Ammon's horn (tissue), 1 donor: Measurements from ENCODE around the gene HTT.

Experiments
- DNase-seq: peaks from one replicate; pipeline ENCODE4 v3.0.0-alpha.2; 2016; ENCODE audit warnings: low spot score

Gene HTT

DNA sequence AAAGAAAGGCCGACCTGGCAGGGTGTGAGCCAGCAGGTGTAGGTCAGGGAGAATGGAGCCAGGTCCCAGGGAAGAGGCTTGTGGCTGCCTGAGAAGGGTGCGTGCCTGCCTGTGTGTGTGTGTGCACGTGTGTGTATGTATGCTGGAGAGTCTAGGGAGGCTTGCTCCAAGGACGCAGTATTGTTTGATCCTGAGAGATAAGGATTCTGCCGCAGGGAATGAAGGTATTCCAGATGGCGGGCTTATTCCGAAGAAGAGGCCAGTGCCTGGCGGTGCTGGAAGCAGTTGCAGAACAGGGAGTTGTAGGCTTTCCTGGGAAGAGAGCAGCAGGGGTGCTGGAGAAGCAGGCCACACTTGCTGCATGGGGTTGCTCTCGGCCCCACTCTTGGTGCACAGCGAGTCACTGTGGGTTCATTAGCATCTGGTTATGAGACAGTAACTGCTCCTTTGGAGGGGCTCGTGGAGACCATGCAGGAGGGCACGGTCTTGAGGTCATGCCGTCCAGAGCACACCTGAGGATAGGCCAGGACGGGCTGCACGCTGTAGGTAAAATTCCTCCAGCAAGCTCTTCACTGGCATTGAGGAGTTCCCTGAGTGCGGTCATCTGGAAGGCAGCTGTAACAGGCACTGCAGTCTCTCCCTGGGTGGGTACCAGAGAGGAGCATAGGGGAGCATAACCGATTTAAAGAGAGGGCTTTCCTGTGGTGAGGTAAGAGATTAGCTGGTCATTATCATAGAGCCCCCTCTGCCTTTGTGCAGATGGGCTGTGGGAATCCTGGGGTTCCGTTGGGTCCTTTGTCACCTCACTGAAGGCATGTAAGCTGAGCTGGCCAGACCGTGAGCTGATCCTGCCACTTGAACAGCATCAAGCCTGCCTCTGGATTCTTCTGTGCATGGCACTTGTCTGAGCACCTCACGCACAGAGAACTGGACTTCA is 144.6 kb downstream of the HTT start:
- DNase-seq = no peak

GRCh38 chr4:3219761-3220475 is 145.4 kb downstream of the HTT start:
- DNase-seq = no peak

DNA sequence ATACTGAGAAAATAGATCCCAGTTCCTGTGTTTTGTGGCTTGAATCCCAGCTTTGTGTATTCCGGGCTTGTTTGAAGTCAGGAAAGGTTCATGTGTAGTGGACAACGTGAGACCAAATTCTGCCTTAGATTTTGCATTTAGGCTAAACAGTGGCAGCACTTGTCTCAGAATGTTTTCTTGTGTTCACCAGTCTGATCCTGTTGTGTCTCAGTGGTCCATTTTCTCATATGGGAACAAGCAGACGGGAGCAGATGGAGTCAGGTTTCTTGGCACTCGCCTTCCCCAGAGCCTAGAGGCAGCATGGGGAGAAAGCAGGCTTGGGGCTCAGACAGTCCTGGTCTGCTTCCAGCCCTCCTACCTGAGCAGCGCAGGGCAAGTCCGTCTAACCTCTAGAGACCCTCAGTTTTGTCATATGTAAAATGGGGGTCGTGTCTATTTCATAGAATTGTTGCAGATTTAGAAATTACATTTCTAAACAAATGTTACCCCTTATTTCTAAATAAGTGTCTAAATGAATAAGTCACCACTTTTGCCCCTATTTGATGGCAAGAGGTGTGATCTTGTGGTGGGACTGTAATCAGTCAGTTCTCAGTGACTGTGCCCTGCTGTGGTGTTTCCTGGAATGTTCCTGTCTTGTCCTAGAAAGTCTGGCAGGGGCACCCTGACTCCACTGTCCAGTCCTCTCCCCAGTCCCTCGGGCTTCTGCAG is 146.1 kb downstream of the HTT start:
- DNase-seq = no peak

DNA sequence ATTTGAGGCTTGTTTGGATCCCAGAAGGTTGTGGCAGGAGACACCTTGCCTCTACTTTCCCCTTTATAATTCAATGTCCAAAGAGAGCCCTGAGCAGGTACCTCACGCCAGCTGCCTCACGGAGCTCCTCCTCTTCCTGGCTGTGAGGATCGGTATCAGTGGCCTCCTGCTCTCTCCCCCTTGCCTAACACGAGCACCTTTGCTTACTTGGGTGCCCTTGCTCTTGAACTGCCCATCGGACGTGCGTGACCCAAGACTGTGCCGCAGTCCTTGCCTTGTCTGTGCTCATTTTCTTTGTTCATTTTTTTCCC is 146.7 kb downstream of the HTT start:
- no peak for DNase-seq

GRCh38 chr4:3221996-3222395 is 147.5 kb downstream of the HTT start:
- DNase-seq = no peak

DNA sequence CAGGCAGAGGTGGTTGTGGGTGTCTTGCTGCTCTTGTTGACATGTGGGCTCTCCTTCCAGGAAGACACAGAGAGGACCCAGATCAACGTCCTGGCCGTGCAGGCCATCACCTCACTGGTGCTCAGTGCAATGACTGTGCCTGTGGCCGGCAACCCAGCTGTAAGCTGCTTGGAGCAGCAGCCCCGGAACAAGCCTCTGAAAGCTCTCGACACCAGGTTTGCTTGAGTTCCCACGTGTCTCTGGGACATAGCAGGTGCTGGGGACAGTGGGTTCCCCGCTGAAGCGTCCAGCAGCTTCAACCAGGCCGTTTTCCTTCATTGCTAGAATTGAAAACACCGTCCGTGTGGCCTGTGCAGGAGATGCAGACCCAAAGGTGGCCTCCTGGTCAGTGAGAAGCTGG is 148.9 kb downstream of the HTT start:
- DNase-seq = no peak

DNA sequence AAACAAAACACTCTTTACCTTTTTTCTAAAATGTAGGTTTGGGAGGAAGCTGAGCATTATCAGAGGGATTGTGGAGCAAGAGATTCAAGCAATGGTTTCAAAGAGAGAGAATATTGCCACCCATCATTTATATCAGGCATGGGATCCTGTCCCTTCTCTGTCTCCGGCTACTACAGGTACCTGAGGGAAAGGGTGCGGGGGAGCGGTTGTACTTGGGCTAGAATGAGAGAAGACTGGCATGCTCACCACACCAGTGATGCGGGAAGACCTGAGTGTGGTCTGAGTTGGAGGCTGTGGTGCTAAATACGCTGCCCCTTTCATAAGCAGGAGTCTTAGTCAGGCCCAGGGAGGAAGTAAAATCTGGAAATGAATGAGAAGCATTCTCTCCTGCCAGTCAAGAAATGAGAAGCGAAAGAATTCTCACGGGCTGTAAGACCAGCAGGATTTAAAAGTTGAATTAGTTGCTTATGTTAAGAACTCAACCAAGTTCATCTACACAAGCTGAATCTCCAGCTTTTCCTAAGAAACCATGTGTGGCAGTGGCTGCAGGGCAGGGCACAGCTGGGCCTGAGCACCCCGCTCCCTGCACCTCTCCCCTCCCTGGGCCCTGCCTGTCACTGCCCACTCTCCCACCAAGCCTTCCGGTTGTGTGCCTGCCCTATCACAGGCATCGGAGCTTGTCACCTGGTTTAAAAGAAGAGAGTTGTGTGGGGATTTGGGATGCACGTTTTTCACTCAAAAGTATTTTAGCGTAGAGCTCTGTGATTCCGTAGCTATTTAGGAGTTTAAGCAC is 149.7 kb downstream of the HTT start:
- no peak for DNase-seq

GRCh38 chr4:3225071-3225850 is 150.8 kb downstream of the HTT start:
- DNase-seq = no peak

DNA sequence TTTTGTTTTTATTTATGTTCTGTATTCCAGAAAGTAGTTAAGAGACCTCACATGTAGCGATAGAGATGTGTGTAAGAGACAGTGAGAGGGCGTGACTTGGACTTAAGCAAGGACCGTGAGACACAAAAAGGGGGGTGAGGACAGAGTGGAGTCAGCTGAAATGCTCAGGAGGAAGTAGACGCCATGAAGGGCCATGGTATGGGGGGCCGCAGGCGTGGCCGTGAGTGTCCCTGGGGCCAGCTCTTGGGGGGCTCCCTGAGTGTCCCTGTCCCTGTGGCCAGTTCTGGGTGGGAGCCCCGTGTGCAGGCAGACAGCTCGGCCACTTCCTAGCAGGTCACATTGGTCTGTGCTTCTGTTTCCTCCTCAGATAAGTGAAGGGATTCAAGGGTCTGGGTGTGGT is 151.5 kb downstream of the HTT start:
- DNase-seq = no peak

GRCh38 chr4:3226467-3226866 is 152.0 kb downstream of the HTT start:
- peak; percentile 71 for DNase-seq

DNA sequence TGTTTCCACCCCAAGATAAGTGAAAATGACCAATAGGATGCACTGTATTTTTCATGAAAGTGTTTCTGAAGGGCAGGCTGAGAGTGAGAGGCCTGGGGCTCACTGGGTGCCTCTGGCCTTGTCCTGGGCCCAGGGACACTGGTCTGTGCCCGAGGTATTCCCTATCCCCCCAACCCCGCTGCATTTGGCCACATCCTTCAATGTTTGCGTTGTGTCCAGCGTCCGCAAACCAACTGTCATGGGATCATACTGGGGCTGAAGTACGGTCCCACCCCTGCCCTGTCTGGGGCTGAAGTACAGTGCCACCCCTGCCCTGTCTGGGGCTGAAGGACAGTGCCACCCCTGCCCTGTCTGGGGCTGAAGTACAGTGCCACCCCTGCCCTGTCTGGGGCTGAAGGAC is 152.5 kb downstream of the HTT start:
- no peak for DNase-seq

- no peak for DNase-seq
Measured at GRCh38 chr4:3227878-3228675, 153.6 kb downstream of the HTT start.

- no peak for DNase-seq
Measured at GRCh38 chr4:3228881-3229280, 154.4 kb downstream of the HTT start.

GRCh38 chr4:3229328-3229727 is 154.8 kb downstream of the HTT start:
- DNase-seq = no peak

- no peak for DNase-seq
Measured at GRCh38 chr4:3229964-3230363, 155.5 kb downstream of the HTT start.

DNA sequence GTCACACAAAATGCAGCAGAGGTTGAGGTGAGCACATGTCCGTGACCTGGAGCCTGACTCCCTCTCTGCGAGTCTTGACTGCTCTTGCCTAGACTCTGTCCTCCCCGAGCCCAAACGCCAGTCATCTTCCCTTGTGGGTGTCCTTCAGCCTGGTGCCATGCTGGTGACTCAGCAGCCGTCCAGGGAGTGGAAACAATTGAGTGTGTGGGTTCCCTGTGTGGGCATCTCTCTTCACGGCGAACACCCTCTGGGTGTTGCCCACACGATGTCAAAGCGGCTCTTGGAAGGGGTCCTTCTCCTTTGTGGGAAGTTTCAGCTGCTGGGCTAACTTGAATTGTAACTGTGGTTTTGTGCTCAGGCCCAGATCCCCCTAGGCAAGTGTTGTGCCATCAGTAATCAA is 157.0 kb downstream of the HTT start:
- DNase-seq = no peak

- DNase-seq = no peak
Measured at GRCh38 chr4:3232001-3232400, 157.5 kb downstream of the HTT start.

DNA sequence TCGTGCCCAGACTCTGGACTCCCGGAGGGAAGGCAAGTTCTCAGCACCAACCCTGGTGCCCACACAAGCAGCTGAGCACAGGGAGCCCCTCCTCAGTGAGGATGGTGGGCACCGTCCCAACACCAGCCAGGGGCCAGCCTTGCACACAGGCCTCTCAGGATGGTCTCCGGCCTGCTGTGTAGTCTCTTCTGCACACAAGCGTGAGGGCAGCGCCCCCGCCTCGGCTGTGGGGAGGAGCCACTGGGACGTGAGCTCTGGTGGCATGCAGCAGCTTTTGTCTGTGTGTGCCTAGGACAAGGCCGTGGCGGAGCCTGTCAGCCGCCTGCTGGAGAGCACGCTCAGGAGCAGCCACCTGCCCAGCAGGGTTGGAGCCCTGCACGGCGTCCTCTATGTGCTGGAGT is 158.4 kb downstream of the HTT start:
- no peak for DNase-seq

DNA sequence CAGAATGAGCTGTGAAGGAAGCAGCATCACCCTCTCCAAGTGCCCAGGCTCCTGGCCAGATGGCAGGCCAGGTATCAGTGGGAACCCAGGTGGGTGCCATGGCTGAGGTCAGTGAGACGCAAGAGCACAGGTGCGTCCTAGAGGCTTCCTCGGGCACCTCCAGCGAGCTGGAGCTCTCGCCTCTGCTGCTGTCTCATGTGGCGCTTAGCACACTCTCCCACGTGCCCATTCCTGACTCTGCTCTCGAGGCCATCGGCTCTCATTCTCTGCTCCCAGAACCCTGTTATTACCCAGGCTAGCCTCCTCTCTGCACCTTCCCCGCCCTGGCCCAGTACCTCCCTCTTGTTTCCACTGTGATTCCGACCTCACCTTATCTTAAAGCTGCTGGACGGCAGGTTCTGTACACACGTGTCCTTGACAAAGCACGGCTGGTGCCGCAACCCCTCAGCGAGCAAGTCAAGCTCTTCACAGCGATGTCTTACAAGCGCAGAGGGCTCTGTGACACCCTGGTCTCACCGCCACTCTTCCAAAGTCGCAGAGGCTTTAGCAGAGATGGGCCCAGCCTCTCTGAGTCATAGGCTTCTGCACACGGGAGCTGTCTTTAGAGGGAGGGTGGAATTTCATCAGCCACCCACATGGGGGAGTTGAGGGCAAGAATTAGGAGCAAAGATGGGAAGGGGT is 159.1 kb downstream of the HTT start:
- no peak for DNase-seq
